Activated CD8-positive, alpha-beta memory T cell treated with anti-CD3 and anti-CD28 coated beads, Interleukin-2, amount 50 U/mL, for 4 hours (primary cell): Measurements from ENCODE around the gene DNMT3L.
"Not testable (repeated sequence)": the region's sequence is repeated elsewhere in the genome, so short reads cannot be mapped to it uniquely, and the experiment has no call there.

Experiments
- DNase-seq: peaks from one replicate; pipeline ENCODE4 v3.0.0-alpha.2; 2020

Gene DNMT3L

GRCh38 chr21:44294391-44295162, 32.9 kb upstream of the DNMT3L start:
- no peak for DNase-seq

- peak; percentile 48 for DNase-seq
Measured at GRCh38 chr21:44293551-44294231, 32.0 kb upstream of the DNMT3L start.

DNA sequence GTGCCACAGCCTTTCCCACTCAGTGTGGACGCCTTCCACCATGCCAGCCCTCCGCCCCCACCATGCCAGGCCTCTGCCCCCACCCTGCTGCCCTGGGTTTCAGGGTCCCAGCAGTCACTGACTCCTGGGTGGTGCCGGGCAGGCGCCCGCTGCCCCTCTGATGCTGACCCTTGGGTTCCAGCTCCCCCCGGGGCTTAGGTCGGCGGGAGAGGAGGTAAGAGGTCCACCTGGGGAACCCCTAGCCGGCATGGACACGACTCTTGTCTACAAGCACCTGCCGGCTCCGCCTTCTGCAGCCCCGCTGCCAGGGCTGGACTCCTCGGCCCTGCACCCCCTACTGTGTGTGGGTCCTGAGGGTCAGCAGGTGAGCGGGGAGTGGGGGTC, 31.1 kb upstream of the DNMT3L start:
- DNase-seq: no peak

- DNase-seq: no peak
Measured at GRCh38 chr21:44291936-44292811, 30.5 kb upstream of the DNMT3L start.

DNA sequence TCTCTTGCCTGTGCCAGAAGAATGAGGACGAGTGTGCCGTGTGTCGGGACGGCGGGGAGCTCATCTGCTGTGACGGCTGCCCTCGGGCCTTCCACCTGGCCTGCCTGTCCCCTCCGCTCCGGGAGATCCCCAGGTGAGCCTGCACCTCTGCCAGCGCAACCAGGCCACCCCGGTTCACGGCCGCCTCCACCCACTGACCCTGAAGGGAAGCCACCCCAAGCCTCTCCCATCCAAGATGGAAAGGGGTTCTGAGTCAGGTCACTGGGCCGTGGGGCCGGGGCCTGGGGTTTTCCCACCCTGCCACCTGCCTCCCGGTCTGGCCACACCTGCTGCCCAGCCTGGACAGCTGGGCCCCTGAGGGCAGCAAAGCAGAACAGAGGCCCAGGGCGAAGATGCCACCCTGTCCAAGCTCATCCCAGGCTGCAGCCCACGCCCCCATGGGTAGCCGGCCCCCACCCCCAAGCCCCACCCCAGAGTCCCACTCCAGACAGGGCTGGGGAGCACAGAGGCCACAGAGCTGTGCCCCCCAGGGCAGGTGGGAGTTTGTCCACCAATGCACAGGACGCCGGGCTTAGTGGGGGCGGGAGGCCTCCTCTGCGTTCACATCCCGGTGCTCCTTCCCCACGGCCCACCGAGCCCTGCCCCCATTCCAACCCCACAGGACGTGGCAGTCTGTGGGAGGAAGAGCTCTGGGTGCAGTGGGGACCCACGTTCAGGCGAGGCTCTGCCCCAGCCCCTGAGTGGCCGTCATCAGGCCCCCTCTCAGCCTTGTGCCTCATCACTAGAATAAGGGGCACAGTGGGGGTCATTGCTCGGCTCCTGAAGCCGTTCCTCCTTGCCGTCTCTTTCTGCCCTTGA, 29.6 kb upstream of the DNMT3L start:
- DNase-seq: no peak

DNA sequence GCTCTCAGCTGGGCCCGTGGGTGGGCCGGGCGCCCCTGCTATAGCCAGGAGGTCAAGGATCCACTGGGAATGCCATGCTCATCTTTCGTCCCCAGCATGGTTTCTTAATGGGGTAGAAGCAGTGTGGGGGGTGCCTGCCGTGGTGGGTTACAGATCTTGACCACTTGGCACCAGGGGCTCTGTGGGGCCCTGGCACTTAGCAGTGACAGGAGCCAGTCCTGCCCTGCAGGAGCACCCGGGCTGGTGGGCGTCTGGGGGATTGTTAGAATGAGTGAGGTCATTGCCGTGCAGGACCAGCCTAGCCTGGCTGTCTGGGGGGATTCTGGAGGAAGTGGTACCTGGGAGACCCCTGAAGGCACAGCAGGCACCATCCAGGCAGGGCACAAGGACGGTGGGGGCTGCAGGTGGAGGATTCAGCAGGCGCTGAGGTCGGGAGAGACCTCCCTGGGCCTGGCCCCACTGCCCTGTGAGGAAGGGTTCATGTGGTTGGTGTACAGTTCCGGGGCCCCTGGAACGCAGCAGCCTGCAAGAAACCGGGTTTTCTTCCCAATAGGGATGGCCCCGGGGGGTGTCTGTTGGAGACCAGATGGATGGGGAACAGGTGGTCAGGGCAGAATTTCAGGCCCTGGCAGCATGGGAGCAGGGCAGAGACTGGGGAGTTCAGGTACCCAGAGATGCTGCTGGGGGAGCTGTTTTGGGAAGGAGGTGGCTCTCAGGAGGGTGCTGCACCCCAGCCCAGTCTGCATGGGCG, 28.8 kb upstream of the DNMT3L start:
- no peak for DNase-seq

DNA sequence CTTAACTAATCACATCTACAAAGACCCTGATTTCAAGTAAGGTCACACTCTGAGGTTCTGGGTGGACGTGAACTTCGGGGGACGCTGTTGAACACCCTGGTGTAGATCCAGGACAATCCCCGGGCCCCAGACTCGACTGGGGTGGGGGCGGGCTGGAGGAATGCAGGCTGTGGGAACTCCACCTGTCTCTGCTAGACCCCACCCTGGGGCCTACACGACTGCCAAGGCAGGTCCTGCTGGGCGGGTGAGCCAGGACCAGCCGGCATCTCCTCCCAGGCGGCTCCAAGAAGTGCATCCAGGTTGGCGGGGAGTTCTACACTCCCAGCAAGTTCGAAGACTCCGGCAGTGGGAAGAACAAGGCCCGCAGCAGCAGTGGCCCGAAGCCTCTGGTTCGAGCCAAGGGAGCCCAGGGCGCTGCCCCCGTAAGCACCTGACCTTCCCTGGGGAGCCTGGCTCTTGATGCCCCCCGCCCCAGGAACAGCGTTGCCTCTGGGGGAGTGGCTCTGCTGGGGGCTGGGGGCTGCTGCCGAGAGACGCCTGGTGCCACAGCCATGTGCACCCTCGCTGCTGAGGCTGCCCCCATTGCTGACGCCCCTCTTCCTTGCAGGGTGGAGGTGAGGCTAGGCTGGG, 27.8 kb upstream of the DNMT3L start:
- no peak for DNase-seq

- DNase-seq: no peak
Measured at GRCh38 chr21:44288251-44289110, 26.8 kb upstream of the DNMT3L start.

DNA sequence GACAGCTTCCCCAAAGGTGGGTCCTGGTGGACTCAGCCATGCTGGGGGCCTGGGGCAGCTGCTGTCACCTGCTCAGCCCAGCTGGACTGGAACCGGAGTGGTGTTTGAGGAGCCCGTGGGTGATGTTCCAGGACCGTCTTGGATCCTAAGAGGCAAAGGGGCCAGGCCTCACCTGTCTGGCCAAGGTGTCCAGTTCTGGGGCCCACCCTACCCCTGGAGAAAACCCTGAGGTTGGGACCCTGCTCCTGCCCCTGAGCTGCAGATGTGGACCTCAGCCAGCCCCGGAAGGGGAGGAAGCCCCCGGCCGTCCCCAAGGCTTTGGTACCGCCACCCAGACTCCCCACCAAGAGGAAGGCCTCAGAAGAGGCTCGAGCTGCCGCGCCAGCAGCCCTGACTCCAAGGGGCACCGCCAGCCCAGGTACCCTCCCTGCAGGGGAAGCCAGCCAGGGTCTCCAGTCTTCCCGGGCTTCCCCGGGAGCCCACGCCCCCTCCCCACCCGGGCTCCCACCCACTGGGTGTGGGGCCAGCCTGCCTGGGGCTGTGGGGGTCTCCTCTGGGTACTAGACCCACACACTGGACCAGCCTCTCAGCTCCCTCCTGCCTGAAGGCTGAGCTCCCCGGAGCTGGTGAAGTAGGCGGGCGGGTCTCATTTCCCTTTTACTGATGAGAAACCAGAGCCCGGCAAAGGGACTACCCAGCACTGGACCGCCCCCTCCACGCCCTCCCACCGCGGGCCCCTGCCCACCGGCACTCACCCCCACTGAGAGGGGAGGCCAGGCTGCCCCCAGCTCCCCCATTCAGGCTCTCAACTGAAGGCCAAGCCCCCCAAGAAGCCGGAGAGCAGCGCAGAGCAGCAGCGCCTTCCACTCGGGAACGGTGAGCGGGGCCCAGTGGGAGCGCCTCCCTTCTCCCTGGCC, 25.3 kb upstream of the DNMT3L start:
- no peak for DNase-seq

DNA sequence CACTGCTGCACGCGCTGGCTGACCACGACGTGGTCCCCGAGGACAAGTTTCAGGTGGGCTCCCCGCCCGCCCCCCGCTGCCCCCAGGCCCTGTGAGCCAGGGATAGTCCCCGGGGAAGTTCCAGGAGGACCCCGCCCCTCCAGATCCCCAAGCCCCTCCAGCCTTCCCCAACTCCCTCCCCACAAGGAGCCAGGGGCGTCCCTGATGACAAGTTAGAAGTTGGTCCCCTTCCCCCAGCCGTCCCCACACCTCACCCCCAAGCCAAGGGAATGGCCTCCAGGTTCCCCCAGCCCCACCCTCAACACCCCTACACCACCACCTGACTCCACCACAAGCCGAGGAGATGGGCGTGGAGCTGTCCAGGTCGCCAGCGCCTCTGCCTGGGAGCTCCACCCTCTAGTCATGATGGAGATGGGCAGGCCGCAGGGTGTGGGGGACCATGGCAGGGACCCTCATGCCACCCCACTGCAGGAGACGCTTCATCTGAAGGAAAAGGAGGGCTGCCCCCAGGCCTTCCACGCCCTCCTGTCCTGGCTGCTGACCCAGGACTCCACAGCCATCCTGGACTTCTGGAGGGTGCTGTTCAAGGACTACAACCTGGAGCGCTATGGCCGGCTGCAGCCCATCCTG, 24.5 kb upstream of the DNMT3L start:
- no peak for DNase-seq

GRCh38 chr21:44285138-44285992, 23.7 kb upstream of the DNMT3L start, which contains the start of gene AIRE:
Gene AIRE, plus strand, starts transcription at chr21:44285876. Its CDS starts 131 bp downstream, at chr21:44286007.
- DNase-seq: no peak

GRCh38 chr21:44283948-44284347, 22.3 kb upstream of the DNMT3L start:
- no peak for DNase-seq

DNA sequence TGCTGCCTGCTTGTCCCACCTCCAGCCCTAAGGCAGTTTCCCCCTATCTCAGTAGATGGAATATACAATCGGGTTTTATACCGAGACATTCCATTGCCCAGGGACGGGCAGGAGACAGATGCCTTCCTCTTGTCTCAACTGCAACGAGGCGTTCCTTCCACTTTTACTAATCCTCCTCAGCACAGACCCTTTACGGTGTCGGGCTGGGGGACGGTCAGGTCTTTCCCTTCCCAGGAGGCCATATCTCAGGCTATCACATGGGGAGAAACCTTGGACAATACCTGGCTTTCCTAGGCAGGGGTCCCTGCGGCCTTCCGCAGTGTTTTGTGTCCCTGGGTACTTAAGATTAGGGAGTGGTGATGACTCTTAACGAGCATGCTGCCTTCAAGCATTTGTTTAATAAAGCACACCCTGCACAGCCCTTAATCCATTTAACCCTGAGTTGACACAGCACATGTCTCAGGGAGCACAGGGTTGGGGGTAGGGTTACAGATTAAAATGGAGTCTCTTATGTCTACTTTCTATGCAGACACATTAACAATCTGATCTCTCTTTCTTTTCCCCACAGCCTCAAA, 21.6 kb upstream of the DNMT3L start:
- not testable (repeated sequence) for DNase-seq

DNA sequence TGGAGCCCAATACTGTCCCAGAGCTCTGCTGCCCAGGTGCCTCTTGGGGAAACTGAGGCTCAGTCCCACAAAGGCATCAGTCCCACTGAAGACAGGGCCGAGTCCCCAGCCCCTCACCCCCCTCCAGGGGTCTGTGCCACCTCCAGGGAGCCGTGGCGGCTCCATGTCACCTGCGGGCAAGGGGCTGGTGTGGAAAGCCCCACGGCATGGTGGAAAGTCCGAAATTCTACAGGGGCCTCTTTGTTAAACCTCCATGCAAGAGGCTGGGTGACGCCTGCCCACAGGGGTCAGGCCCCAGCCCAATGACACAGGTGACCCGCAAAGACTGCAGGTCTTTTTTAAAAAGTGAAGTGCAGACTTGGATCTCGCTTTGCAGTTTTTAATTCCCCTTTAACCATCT, 20.7 kb upstream of the DNMT3L start:
- DNase-seq: no peak

- DNase-seq: no peak
Measured at GRCh38 chr21:44281801-44282200, 20.1 kb upstream of the DNMT3L start.

DNA sequence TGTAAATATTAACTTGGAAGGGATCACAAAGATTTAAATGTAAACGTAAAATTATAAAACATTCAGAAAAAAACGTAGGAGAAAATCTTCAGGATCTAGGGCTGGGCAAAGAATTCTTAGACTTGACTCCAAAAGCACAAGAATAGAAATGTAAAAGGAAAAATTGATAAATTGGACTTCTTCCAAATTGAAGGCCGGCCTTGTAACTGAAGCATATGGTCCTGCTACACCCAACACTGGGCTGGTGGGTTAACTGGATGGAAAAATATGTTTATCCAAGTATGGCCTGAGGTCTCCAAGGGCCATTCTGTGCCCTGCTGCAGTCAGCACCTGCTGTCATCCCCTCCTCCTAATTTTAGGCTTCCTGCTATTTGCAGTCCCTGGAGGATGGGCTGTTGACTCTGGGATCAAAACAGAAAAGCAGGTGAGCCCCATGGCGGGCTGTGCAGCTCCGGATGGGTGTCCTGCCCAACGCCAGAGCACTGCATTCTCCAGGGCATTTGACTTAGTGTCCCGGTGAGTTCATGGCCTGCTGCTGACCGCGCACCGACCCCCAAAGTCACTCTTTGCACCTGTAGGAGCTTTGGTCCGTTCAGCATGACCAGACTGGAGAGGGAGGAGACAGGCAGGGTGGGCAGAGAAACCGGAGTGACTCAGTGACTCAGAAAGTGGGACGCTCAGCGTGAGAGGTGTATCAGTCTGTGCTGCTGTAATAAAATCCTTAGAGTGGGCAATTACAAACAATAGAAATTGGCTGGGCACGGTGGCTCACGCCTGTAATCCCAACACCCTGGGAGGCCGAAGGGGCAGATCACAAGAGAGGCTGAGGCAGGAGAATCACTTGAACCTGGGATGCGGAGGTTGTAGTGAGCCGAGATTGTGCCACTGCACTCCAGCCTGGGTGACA, 17.9 kb upstream of the DNMT3L start:
- no peak for DNase-seq
